Endothelial cell of umbilical vein (primary cell): Measurements from ENCODE around the gene RAN. TPM values are rescaled to one million over a fixed set of nuclear protein-coding genes. Genes with fewer than 3 reads are reported as not detected.
"Not testable (repeated sequence)": the region's sequence is repeated elsewhere in the genome, so short reads cannot be mapped to it uniquely, and the experiment has no call there.

ENCODE experiments used
- BruUV-seq: library from RNA; stranded (reverse); fragments of 400-500 nt; replicated peaks from 2 replicates; lab custom pipeline; 2021; lab: Mats Ljungman, UMichigan
- CTCF ChIA-PET: fragments of 300-600, 350-600 bp; sonication (Branson Sonifier 250); formaldehyde crosslinking; loops from one replicate; lab custom pipeline; 2021; ENCODE audit warnings: antibody characterized with exemption, inconsistent platforms; lab: Charles Lee
- POLR2A ChIA-PET: fragments of 300-600, 350-600 bp; sonication (Branson Sonifier 250); formaldehyde crosslinking; loops from one replicate; lab custom pipeline; 2021; ENCODE audit warnings: antibody characterized with exemption, inconsistent platforms; lab: Charles Lee
- DNase-seq: peaks from one replicate; pipeline ENCODE4 v3.0.0-alpha.2; 2011; ENCODE audit warnings: low read depth, low spot score
- FAIRE-seq: peaks from 2 replicates; lab custom pipeline; 2011; peaks lifted over from hg19 to GRCh38; lab: Jason Lieb, UNC
- H2AFZ ChIP-seq: 2 replicates; pipeline ENCODE4 v1.6.0; 2012; ENCODE audit warnings: low read depth, low read length, control low read depth, inconsistent platforms
- H3K27ac ChIP-seq: 2 replicates; pipeline ENCODE4 v1.5.1; 2011; ENCODE audit warnings: low read depth, mild to moderate bottlenecking, control low read depth, low read length, moderate library complexity; ENCODE audit not compliant: insufficient read depth
- H3K27me3 ChIP-seq, 2 experiments: 2 replicates each; pipeline versions ENCODE4 v1.6.0 to v1.6.1; 2011; ENCODE audit warnings: low read length in 2 of 2, mixed read lengths in 1 of 2; ENCODE audit not compliant: control insufficient read depth in 2 of 2, insufficient read depth in 2 of 2
- H3K36me3 ChIP-seq, 2 experiments: 2 replicates in 1 of 2; 3 replicates in 1 of 2; pipeline ENCODE4 v1.5.1; 2011; ENCODE audit warnings: low read length in 2 of 2, mild to moderate bottlenecking in 1 of 2, moderate library complexity in 1 of 2; ENCODE audit not compliant: control insufficient read depth in 2 of 2, insufficient read depth in 2 of 2; ENCODE audit errors: extremely low read depth in 1 of 2
- H3K4me1 ChIP-seq: 3 replicates; pipeline ENCODE4 v1.5.1; 2011; ENCODE audit warnings: mild to moderate bottlenecking, low read length; ENCODE audit not compliant: control insufficient read depth, insufficient read depth; ENCODE audit errors: extremely low read depth
- H3K4me2 ChIP-seq: 2 replicates; pipeline ENCODE4 v1.6.1; 2011; ENCODE audit warnings: low read length, control low read depth, mixed read lengths; ENCODE audit not compliant: insufficient read depth
- H3K4me3 ChIP-seq, 3 experiments: fragments of 200-600 bp in 1 of 3; sonication (generic), shearing (Covaris generic) in 1 of 3; replicated peaks in 1 of 3; 2 replicates each; pipeline ENCODE4 v1.5.1; 2011 to 2016; ENCODE audit warnings: control low read depth in 3 of 3, low read length in 3 of 3, mild to moderate bottlenecking in 2 of 3, inconsistent platforms in 1 of 3, low read depth in 1 of 3, moderate library complexity in 1 of 3; ENCODE audit not compliant: insufficient read depth in 1 of 3
- H3K79me2 ChIP-seq: 2 replicates; pipeline ENCODE4 v1.6.0; 2012; ENCODE audit warnings: low read length, inconsistent platforms; ENCODE audit not compliant: control insufficient read depth, insufficient read depth
- H3K9ac ChIP-seq: replicated peaks from 2 replicates; pipeline ENCODE3; 2011; ENCODE audit warnings: low read length, control low read depth; ENCODE audit not compliant: insufficient read depth; ENCODE audit errors: extremely low read depth
- H3K9me1 ChIP-seq: replicated peaks from 3 replicates; pipeline ENCODE4 v1.6.0; 2011; ENCODE audit warnings: mild to moderate bottlenecking, low read length; ENCODE audit not compliant: control insufficient read depth, insufficient read depth; ENCODE audit errors: extremely low read depth
- H3K9me3 ChIP-seq: replicated peaks from 2 replicates; pipeline ENCODE4 v1.5.1; 2012; ENCODE audit warnings: low read length, inconsistent platforms; ENCODE audit not compliant: control insufficient read depth, insufficient read depth
- H4K20me1 ChIP-seq: replicated peaks from 2 replicates; pipeline ENCODE3; 2011; ENCODE audit warnings: mild to moderate bottlenecking, low read length; ENCODE audit not compliant: control insufficient read depth, insufficient read depth; ENCODE audit errors: extremely low read depth
- EZH2 ChIP-seq: IDR thresholded peaks from 2 replicates; pipeline ENCODE4 v1.6.1; 2012; ENCODE audit warnings: borderline replicate concordance, low read depth, mild to moderate bottlenecking, moderate library complexity, low read length, inconsistent platforms; ENCODE audit not compliant: severe bottlenecking
- FOS ChIP-seq: IDR thresholded peaks from 2 replicates; pipeline ENCODE4 v1.6.1; 2011; ENCODE audit warnings: mild to moderate bottlenecking, low read length, moderate library complexity, borderline replicate concordance; ENCODE audit not compliant: insufficient read depth
- dilution Hi-C: fragments of 300-500 bp; cut with MboI; formaldehyde crosslinking; loops from one replicate; pipeline ENCODE4 v1.15.0; 2019; ENCODE audit warnings: low sequenced_read_pairs; ENCODE audit not compliant: extremely low pct_ligation_motif_present
- intact Hi-C: fragments of 100-400 bp; cut with micrococcal nuclease; formaldehyde crosslinking; loops from one replicate; pipeline ENCODE4 v1.10.0; 2022
- polyA plus RNA-seq, 4 experiments: library from polyadenylated mRNA; depleted of rRNA in 3 of 4; stranded (reverse) in 3 of 4; unstranded in 1 of 4; fragments of >200 nt; gene quantifications; 2 replicates each; pipeline versions ENCODE4 v1.2.1 to v1.2.3, GENCODE V29; 2011 to 2012; ENCODE audit warnings: missing spikeins in 1 of 4
- total RNA-seq: library from RNA; stranded (reverse); gene quantifications from 2 replicates; pipeline ENCODE4 v1.2.3, GENCODE V29; 2021

Gene RAN
- total and polyA plus RNA-seq, 2 donors (not counting 3 experiments of a cell fraction or from before 2014, with no cell fraction given), result 1,075 to 1,205 TPM

DNA sequence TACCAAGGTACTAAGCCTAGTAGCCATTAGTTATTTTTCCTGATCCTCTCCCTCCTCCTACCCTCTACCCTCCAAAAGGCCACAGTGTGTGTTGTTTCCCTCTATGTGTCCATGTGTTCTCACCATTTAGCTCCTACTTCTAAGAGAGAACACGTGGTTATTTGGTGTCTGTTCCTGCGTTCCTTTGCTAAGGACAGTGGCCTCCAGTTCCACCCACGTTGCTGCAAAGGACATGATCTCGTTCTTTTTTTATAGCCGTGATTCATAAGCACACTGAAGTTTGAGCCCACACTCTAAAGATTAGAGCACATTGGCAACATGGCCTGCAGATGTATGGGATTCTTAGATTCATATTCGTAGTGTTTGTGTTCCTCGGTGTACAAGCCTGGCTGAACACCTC lies 24.8 kb upstream of the RAN start:
- no peak overlapping the region for H2AFZ ChIP-seq
- CTCF ChIA-PET, result no interaction called here
- no peak for DNase-seq
- dilution Hi-C loops (no loop called here), intact Hi-C loops (no loop called here)
- no peaks in the 10 kb centered on the region for H3K79me2 ChIP-seq
- H3K9me3 ChIP-seq, result no peaks in the 10 kb centered on the region
- H3K9me1 ChIP-seq, result no peaks in the 10 kb centered on the region
- POLR2A ChIA-PET, result no interaction called here
- H4K20me1 ChIP-seq, result no peaks in the 10 kb centered on the region
- no peak overlapping the region for H3K27ac ChIP-seq
- BruUV-seq, result no TSS peak
- H3K4me2 ChIP-seq, result no peak overlapping the region
- no peak for TF ChIP-seq FOS
- no peak for TF ChIP-seq EZH2
- FAIRE-seq, result no peak
- peaks cover 0 to 5% of the 10 kb centered on the region in 2 experiments for H3K27me3 ChIP-seq
- no peak overlapping the region for H3K9ac ChIP-seq
- no peaks in the 10 kb centered on the region for H3K4me1 ChIP-seq
- H3K36me3 ChIP-seq, result no peaks in the 10 kb centered on the region
- H3K4me3 ChIP-seq, result no peak overlapping the region

GRCh38 chr12:130848105-130848504 lies 23.8 kb upstream of the RAN start:
- H3K27ac ChIP-seq, DNase-seq, FAIRE-seq, H2AFZ ChIP-seq, H3K9ac ChIP-seq, H3K9me1 ChIP-seq, H4K20me1 ChIP-seq, CTCF ChIA-PET, H3K9me3 ChIP-seq, H3K79me2 ChIP-seq, H3K4me2 ChIP-seq, H3K36me3 ChIP-seq, intact Hi-C loops, dilution Hi-C loops, H3K4me3 ChIP-seq, H3K4me1 ChIP-seq, POLR2A ChIA-PET, BruUV-seq, H3K27me3 ChIP-seq: not testable (repeated sequence)

DNA sequence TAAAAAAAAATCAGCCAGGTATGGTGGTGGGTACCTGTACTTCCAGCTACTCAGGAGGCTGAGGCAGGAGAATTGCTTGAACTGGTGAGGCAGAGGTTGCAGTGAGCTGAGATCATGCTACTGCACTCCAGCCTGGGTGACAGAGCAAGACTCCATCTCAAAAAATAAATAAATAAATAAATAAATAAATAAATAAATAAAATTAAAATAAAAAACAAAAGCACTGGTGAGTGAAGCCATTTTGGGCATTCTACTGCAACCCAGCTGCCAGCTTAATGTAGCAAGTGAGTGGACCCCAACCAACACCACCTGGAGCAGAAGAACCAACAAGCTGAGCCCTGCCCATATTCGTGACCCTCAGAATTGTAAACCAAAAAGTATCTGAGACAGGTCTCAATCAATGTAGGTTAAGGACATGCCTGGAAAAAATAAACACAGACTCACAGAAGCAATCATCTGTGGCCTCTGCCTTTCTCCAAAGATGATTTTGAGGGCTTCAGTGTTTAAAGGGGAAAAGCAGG lies 23.0 kb upstream of the RAN start:
- H3K27me3 ChIP-seq, H3K36me3 ChIP-seq, H3K79me2 ChIP-seq, H3K4me3 ChIP-seq, H3K4me2 ChIP-seq, FAIRE-seq, H3K9ac ChIP-seq, H3K9me3 ChIP-seq, BruUV-seq, H3K27ac ChIP-seq, intact Hi-C loops, CTCF ChIA-PET, POLR2A ChIA-PET, DNase-seq, H3K9me1 ChIP-seq, dilution Hi-C loops, H3K4me1 ChIP-seq, H2AFZ ChIP-seq, H4K20me1 ChIP-seq: not testable (repeated sequence)
